ENCODE measurements around the gene BRPF1. TPM values are rescaled to one million over a fixed set of nuclear protein-coding genes. Genes with fewer than 3 reads are reported as not detected.
A peak's percentile ranks its signal among the peaks of the same experiment; 100 is the strongest.

Gene BRPF1
- total RNA-seq, 2 experiments from 2014 or later: 31.5 to 31.9 TPM

DNA sequence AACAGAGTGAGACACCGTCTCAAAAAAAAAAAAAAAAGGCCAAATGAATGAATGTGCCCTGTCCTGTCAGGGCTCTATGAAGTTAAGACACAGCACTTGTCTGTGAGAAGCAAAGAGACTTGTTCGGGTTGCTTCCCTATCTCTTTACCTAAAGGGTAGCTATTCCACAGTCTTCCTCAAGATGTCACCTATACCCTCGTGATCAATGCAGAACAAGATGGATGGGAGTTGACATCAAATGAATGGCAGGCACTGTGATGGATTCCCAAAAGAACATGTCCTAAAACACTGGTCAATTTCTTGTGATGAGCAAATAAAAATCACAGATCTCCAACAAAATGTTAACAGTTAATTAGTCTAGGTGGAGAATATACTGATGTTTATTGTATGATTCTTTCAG, 51.2 kb downstream of the BRPF1 start:
- peaks cover 52% of the 10 kb centered on the region for H3K4me1 ChIP-seq (ENCODE audit: insufficient read depth, low read length, poor library complexity, severe bottlenecking)
- H3K4me2 ChIP-seq (ENCODE audit: low read length): peak overlapping the region; percentile 57; the same call in 1 of the 2 replicates
- TF ChIP-seq EZH2phosphoT487 (IDR thresholded peaks at IDR 0.05; ENCODE audit: borderline replicate concordance, low read depth, low read length): no peak
- TF ChIP-seq, protein P1, sequence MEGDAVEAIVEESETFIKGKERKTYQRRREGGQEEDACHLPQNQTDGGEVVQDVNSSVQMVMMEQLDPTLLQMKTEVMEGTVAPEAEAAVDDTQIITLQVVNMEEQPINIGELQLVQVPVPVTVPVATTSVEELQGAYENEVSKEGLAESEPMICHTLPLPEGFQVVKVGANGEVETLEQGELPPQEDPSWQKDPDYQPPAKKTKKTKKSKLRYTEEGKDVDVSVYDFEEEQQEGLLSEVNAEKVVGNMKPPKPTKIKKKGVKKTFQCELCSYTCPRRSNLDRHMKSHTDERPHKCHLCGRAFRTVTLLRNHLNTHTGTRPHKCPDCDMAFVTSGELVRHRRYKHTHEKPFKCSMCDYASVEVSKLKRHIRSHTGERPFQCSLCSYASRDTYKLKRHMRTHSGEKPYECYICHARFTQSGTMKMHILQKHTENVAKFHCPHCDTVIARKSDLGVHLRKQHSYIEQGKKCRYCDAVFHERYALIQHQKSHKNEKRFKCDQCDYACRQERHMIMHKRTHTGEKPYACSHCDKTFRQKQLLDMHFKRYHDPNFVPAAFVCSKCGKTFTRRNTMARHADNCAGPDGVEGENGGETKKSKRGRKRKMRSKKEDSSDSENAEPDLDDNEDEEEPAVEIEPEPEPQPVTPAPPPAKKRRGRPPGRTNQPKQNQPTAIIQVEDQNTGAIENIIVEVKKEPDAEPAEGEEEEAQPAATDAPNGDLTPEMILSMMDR (conservative IDR thresholded peaks at IDR 0.05; ENCODE audit: low read length): peak; percentile 77
- no peaks in the 10 kb centered on the region for H3K9me3 ChIP-seq (ENCODE audit: low read length)
- H3K79me2 ChIP-seq (ENCODE audit: insufficient read depth, low read depth, low read length): no peaks in the 10 kb centered on the region
- intact Hi-C loops (cut with micrococcal nuclease; ENCODE audit: unreplicated experiment): no loop called here
- CTCF ChIA-PET (ENCODE audit: unreplicated experiment): no interaction called here
- no peaks in the 10 kb centered on the region for H3K9me2 ChIP-seq (ENCODE audit: insufficient read depth, low read length)
- H3K4me3 ChIP-seq (ENCODE audit: low read depth, low read length, poor library complexity, severe bottlenecking): no peak overlapping the region
- POLR2A ChIA-PET: interaction anchor here (0.6 to 2.1 kb wide), 11 partner anchors 8 to 343 kb away, joined by 3 to 8 read pairs (median 3); partner anchors contain the start of genes ARPC4 and TADA3
- no peak overlapping the region for H2AFZ ChIP-seq (ENCODE audit: low read length)
- H3K36me3 ChIP-seq (ENCODE audit: insufficient read depth, low read length): peaks cover 63% of the 10 kb centered on the region
- no TSS peak for BruUV-seq (replicated peaks)
- H3K27ac ChIP-seq (ENCODE audit: low read depth, low read length, poor library complexity, severe bottlenecking): peak overlapping the region; percentile 84
- DNase-seq (ENCODE audit: low spot score): peak; percentile 56
- no peaks in the 10 kb centered on the region for H4K20me1 ChIP-seq (ENCODE audit: insufficient read depth, low read length)

DNA sequence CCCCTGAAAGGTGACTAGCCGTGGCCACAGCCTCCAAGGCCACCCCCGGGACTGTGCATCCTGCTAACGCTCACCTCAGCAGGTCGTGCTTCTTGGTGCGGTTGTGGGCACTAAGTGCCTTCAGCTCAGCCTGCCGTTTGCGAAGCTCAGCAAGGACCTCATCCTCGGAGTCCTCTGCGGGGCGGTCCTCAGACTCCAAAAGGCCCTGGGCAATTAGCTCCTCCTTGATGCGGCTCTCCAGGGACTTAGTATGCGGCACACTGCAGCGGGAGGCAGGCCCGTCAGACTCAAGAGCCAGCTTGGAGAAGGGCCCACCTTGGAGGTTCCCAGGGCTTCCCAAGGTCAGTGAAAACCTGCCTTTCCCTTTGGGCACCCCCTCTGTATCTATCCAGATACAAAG, 52.4 kb downstream of the BRPF1 start:
- no peaks in the 10 kb centered on the region for H4K20me1 ChIP-seq (ENCODE audit: insufficient read depth, low read length)
- H3K9me2 ChIP-seq (ENCODE audit: insufficient read depth, low read length): no peaks in the 10 kb centered on the region
- POLR2A ChIA-PET: interaction anchor here (0.6 kb wide), 2 partner anchors 11 to 331 kb away, joined by 3 to 5 read pairs; no protein-coding TSS in a partner anchor
- H3K27ac ChIP-seq (ENCODE audit: low read depth, low read length, poor library complexity, severe bottlenecking): no peak overlapping the region
- H3K36me3 ChIP-seq (ENCODE audit: insufficient read depth, low read length): peaks cover 66% of the 10 kb centered on the region
- H3K9me3 ChIP-seq (ENCODE audit: low read length): no peaks in the 10 kb centered on the region
- CTCF ChIA-PET (ENCODE audit: unreplicated experiment): no interaction called here
- TF ChIP-seq EZH2phosphoT487 (IDR thresholded peaks at IDR 0.05; ENCODE audit: borderline replicate concordance, low read depth, low read length): no peak
- TF ChIP-seq, protein P1 (conservative IDR thresholded peaks at IDR 0.05; ENCODE audit: low read length): no peak
- no peaks in the 10 kb centered on the region for H3K79me2 ChIP-seq (ENCODE audit: insufficient read depth, low read depth, low read length)
- H3K4me1 ChIP-seq (ENCODE audit: insufficient read depth, low read length, poor library complexity, severe bottlenecking): peaks cover 42% of the 10 kb centered on the region
- no TSS peak for BruUV-seq (replicated peaks)
- intact Hi-C loops (cut with micrococcal nuclease; ENCODE audit: unreplicated experiment): no loop called here
- H3K4me3 ChIP-seq (ENCODE audit: low read depth, low read length, poor library complexity, severe bottlenecking): no peak overlapping the region
- no peak for DNase-seq (ENCODE audit: low spot score)
- H3K4me2 ChIP-seq (ENCODE audit: low read length): no peak overlapping the region
- no peak overlapping the region for H2AFZ ChIP-seq (ENCODE audit: low read length)

DNA sequence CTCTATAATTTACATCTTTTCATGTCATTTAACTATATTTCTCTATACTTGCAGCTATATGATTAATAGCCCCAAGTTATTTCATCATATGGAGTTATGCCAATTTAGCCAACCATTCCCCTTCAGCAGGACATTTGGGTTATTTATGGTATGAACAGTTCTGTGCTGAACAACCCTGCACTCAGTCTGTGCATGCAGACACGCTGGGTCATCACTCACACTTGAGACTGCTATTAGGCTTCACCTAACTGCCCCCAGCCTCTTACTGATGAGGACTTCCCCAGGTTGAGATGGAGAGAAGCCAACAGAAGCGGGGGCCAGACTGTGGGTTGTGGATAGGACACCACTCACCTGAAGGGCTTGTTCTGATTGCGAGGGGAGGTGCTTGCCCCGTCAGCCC, 53.4 kb downstream of the BRPF1 start:
- no peak overlapping the region for H3K27ac ChIP-seq (ENCODE audit: low read depth, low read length, poor library complexity, severe bottlenecking)
- H4K20me1 ChIP-seq (ENCODE audit: insufficient read depth, low read length): no peaks in the 10 kb centered on the region
- H3K9me3 ChIP-seq (ENCODE audit: low read length): no peaks in the 10 kb centered on the region
- intact Hi-C loops (cut with micrococcal nuclease; ENCODE audit: unreplicated experiment): no loop called here
- H3K4me2 ChIP-seq (ENCODE audit: low read length): no peak overlapping the region
- CTCF ChIA-PET (ENCODE audit: unreplicated experiment): no interaction called here
- H3K9me2 ChIP-seq (ENCODE audit: insufficient read depth, low read length): no peaks in the 10 kb centered on the region
- peaks cover 73% of the 10 kb centered on the region for H3K36me3 ChIP-seq (ENCODE audit: insufficient read depth, low read length)
- POLR2A ChIA-PET: interaction anchor here (0.6 kb wide), 1 partner anchor 98 kb away, joined by 3 read pairs; no protein-coding TSS in a partner anchor
- no peaks in the 10 kb centered on the region for H3K79me2 ChIP-seq (ENCODE audit: insufficient read depth, low read depth, low read length)
- BruUV-seq (replicated peaks): no TSS peak
- no peak overlapping the region for H3K4me3 ChIP-seq (ENCODE audit: low read depth, low read length, poor library complexity, severe bottlenecking)
- H2AFZ ChIP-seq (ENCODE audit: low read length): no peak overlapping the region
- TF ChIP-seq, protein P1 (conservative IDR thresholded peaks at IDR 0.05; ENCODE audit: low read length): no peak
- TF ChIP-seq EZH2phosphoT487 (IDR thresholded peaks at IDR 0.05; ENCODE audit: borderline replicate concordance, low read depth, low read length): no peak
- no peak for DNase-seq (ENCODE audit: low spot score)
- peaks cover 32% of the 10 kb centered on the region for H3K4me1 ChIP-seq (ENCODE audit: insufficient read depth, low read length, poor library complexity, severe bottlenecking)
